Activated CD4-positive, alpha-beta T cell treated with anti-CD3 and anti-CD28 coated beads, Interleukin-2, amount 50 U/mL, for 16 hours (primary cell): ENCODE measurements around the gene ERI2.
"Not testable (repeated sequence)": the region's sequence is repeated elsewhere in the genome, so short reads cannot be mapped to it uniquely, and the experiment has no call there.

Experiments used
- DNase-seq: peaks from one replicate; pipeline ENCODE4 v3.0.0-alpha.2; 2020

ERI2 gene

DNA sequence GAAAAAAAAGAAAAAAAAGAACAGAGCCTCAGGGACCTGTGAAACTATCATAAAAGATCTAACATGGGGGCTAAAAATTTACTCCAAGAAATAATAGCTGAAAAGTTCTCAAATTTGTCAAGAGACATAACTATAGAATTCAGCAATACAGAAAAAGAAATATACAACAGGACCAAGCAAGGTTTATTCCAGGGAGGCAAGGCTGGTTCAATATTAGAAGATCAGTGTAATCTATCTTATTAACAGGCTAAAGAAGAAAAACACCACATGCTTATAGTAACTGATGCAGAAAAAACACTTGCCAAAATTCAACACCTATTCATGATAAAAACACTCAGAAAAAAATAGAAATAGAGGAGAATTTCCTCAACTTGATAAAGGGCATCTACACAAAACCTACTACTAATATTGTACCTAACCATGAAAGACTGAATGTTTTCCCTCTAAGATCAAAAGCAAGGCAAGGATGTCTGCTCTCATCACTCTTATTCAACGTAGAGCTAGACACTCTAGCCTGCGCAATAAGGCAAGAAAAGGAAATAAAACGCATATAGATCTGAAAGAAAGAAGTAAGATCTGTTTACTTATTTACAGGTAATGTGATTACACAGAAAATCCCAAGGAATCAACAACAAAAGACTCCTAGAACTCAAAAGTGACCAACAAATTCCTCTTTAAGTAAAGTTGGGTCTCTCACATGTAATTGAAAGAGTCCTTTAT, 43.7 kb downstream of the ERI2 start:
- DNase-seq, result no peak

DNA sequence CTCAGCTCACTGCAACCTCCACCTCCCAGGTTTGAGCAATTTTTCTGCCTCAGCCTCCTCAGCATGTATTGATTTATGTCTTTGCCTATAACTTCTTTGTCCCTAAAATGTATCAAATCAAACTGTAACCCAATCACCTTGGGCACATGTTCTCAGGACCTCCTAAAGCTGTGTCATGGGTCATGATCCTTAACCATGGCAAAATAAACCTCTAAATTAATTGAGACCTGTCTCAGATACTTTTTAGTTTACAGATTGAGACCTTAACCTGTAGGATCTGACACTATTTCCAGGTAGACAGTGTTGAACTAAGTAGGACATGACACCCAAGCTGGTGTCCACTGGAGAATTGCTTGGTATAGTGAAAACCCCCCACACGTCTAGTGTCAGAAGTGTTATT, 45.1 kb downstream of the ERI2 start:
- no peak for DNase-seq

DNA sequence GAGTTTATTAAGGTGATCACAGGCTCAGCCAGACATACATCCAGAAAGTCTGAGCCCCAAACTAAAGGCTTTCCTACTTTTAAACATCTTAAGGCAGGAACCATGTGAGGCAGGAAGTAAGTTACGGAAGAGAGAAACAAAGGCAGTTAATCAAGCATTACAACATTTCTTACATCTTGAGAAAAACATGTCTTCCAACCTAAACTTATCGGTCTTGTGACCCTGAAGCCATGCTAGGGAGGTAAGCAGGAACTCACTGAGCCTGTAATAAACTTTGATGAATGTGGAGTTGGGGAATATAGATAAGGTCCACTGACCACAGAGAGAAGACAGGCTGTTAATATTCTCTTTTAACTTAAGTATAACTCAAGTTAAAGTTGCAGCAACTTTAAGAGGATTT, 45.9 kb downstream of the ERI2 start:
- no peak for DNase-seq

DNA sequence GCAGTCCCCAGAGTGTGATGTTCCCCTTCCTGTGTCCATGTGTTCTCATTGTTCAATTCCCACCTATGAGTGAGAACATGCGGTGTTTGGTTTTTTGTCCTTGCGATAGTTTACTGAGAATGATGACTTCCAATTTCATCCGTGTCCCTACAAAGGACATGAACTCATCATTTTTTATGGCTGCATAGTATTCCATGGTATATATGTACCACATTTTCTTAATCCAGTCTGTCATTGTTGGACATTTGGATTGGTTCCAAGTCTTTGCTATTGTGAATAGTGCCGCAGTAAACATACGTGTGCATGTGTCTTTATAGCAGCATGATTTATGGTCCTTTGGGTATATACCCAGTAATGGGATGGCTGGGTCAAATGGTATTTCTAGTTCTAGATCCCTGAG, 50.5 kb downstream of the ERI2 start:
- not testable (repeated sequence) for DNase-seq

DNA sequence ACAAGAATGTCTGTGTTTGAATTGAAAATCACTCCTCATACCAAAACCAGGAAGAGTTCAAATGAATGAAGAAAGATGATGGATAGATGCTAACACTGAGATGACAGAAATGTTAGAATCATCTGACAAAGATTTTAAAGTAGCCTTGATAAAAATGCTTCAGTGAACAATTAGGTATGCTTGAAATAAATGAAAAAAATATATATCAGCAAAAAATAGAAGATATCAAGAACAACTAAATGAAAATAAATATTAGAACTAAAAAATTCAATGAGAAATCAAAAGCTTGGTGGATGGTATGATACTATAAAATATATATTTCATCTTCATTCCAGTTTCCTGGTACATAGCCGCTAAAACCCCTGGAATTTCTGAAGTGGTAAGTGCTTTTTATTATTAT, 51.0 kb downstream of the ERI2 start:
- DNase-seq, result no peak

DNA sequence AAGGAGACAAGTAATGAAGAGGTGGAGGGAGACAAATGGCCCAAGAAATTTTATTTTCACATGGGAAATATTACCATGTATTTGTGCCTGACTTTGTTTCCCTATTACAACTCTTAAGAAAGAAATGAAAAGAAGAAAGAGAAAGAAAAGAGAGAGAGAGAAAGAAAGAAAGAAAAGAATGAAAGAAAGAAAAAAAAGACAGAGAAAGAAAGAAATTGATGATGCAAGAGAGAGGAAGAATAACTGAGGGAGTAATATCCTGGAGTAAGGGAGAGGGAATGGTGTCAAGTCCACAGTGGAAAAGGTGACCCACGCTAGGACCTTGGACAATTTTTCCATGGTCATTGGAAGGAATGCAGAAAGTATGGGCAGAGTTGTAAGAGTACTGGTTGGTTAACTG, 52.5 kb downstream of the ERI2 start:
- DNase-seq, result no peak

DNA sequence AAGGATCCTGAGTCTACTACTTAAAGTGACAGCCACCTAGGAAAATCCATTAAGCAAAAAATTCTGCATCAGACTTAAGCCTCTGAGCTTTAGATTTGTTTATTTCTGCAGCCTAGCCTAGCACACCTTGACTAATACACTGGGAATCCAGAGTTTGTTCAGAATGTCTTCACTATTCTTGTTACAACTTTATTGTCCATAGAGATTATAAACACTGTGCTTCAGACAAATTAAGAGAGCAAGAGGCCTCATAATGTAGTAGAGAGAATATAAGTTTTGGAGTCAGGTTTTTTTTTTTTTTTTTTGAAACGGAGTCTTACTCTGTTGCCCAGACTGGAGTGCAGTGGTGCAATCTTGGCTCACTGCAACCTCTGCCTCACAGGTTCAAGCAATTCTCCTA, 55.7 kb downstream of the ERI2 start:
- no peak for DNase-seq

DNA sequence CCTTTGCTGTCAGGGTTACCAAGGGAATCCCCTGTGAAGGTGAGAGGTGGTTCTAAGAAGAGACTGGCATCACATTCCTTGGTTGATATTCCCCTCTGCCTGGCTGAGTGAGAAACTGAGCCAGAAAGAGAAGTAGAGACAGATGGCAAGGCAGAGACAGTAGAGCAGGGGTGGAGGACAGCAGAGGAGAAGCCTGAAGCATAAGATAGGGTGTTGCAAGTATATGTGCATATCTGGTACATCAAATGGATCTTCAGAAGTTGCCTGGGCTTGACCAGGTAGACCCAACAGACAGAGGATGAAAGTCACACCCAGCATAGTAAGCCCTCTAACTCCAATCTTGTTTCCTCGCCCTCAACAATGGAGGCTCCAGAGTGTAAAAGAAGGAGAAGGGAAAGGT, 56.8 kb downstream of the ERI2 start:
- no peak for DNase-seq

DNA sequence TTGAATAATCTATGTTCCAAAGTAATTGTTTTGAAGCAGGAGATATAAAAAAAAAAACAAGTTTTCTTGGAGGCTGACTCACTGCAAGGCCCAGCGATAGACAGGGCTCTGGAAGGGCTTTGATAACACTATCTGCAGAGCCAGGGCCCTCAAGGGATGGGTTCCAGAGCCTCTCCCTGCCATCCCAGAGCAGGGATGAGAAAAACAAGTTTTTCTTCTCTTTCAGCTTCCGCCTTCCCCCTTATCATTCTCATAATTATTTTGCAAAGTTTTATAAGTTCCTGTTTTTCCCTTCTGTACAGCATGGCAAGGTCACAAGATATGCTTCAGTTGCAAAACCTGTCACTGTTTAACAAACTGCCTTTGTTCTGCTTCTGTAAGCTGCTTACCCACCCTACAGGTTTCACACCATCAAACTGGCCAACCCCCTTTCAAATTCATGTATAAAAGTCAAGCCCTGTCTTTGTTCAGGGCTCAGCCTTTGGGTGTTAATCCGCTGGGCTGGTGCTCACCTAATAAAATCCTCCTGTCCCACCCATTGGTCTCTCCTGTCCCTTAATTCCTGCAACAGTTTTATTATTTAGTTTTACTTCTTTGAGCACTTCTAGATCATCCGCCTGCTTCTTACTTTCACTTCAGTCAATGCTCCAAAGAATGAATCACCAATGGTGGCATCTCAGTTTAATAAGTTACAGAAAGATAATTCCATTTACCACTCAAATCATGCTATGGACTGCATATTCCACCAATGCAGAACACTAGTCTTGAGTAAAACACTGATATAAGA, 59.0 kb downstream of the ERI2 start:
- no peak for DNase-seq

DNA sequence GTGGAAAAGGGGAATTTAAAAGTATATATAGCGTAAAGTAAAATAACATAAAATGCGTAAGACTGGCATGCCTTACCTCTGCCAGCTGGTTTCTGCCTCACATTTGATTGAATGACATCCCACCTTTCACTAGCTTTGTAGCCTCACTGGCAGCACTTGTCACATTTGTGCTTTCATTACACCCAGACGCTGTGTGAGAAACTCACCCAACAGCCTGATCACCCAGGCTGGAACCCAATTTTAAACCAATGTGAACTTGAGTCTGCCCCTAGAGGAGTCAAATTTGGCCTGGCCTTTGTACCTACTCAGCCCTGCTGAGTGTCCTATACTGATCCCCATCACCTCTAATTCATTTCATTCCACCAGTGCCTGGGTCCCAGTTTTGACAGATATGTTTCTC, 59.8 kb downstream of the ERI2 start:
- no peak for DNase-seq
